SK-N-SH (cell line): ENCODE results near the gene CC2D1B. TPM values are rescaled to one million over a fixed set of nuclear protein-coding genes. Genes with fewer than 3 reads are reported as not detected.

ENCODE experiments used
- CTCF ChIA-PET: fragments of 300-600, 350-600 bp; formaldehyde crosslinking; extraction: SDS; loops from one replicate; lab custom pipeline; 2021; lab: Yijun Ruan, JAX
- POLR2A ChIA-PET: fragments of 350-600 bp; sonication (Branson Sonifier 250); formaldehyde crosslinking; extraction: SDS; loops from one replicate; lab custom pipeline; 2020; ENCODE audit warnings: antibody characterized with exemption, inconsistent platforms; lab: Yijun Ruan, JAX
- DNase-seq: peaks from one replicate; pipeline ENCODE4 v3.0.0; 2012
- H2AFZ ChIP-seq: fragments of 200-600 bp; sonication (generic); 2 replicates; pipeline ENCODE4 v1.8.1; 2016; ENCODE audit warnings: antibody characterized with exemption, mild to moderate bottlenecking, low read depth
- H3F3A ChIP-seq: fragments of 200-600 bp; sonication (generic); replicated peaks from 2 replicates; pipeline ENCODE3; 2016; ENCODE audit warnings: antibody characterized with exemption, mild to moderate bottlenecking; ENCODE audit not compliant: insufficient read depth
- H3K27ac ChIP-seq, 2 experiments: fragments of 200-500 bp in 1 of 2; fragments of 200-600 bp in 1 of 2; sonication (Bioruptor generic) in 1 of 2; sonication (generic), shearing (Covaris generic) in 1 of 2; 2 replicates each; pipeline versions ENCODE4 v1.5.1 to v1.6.1; 2014 to 2016; ENCODE audit warnings: low read depth in 2 of 2, inconsistent platforms in 1 of 2, low read length in 1 of 2, mild to moderate bottlenecking in 1 of 2, mixed read lengths in 1 of 2
- H3K27me3 ChIP-seq: fragments of 200-600 bp; sonication (generic), shearing (Covaris generic); 2 replicates; pipeline ENCODE4 v1.6.1; 2016; ENCODE audit warnings: mixed run types; ENCODE audit not compliant: insufficient read depth
- H3K36me3 ChIP-seq, 2 experiments: fragments of 200-500 bp in 1 of 2; fragments of 200-600 bp in 1 of 2; sonication (Bioruptor generic) in 1 of 2; sonication (generic) in 1 of 2; replicated peaks in 1 of 2; 2 replicates each; pipeline versions ENCODE3 to v1.5.1; 2014 to 2016; ENCODE audit warnings: low read length in 1 of 2, mild to moderate bottlenecking in 1 of 2; ENCODE audit not compliant: insufficient read depth in 2 of 2, control insufficient read depth in 1 of 2
- H3K4me1 ChIP-seq, 2 experiments: fragments of 200-500 bp in 1 of 2; fragments of 200-600 bp in 1 of 2; sonication (Bioruptor generic) in 1 of 2; sonication (generic), shearing (Covaris generic) in 1 of 2; 2 replicates each; pipeline versions ENCODE4 v1.5.1 to v1.6.1; 2014 to 2016; ENCODE audit warnings: low read depth in 1 of 2, low read length in 1 of 2, mixed run types in 1 of 2; ENCODE audit not compliant: insufficient read depth in 2 of 2, control insufficient read depth in 1 of 2
- H3K4me2 ChIP-seq: fragments of 200-600 bp; sonication (generic), shearing (Covaris generic); 2 replicates; pipeline ENCODE4 v1.6.1; 2017; ENCODE audit warnings: mixed run types
- H3K4me3 ChIP-seq, 2 experiments: fragments of 200-500 bp in 1 of 2; fragments of 200-600 bp in 1 of 2; sonication (Bioruptor generic) in 1 of 2; sonication (generic), shearing (Covaris generic) in 1 of 2; 2 replicates each; pipeline versions ENCODE4 v1.5.1 to v1.8.1; 2014 to 2016; ENCODE audit warnings: low read depth in 2 of 2, inconsistent platforms in 1 of 2, low read length in 1 of 2, mild to moderate bottlenecking in 1 of 2, mixed read lengths in 1 of 2, moderate library complexity in 1 of 2
- H3K79me2 ChIP-seq: fragments of 200-600 bp; sonication (generic); 2 replicates; pipeline ENCODE4 v1.8.1; 2017; ENCODE audit warnings: mild to moderate bottlenecking; ENCODE audit not compliant: insufficient read depth
- H3K9ac ChIP-seq: fragments of 200-600 bp; sonication (generic); 2 replicates; pipeline ENCODE4 v1.6.1; 2017; ENCODE audit warnings: mixed run types
- H3K9me2 ChIP-seq: fragments of 200-600 bp; sonication (generic); 2 replicates; pipeline ENCODE4 v1.6.1; 2017; ENCODE audit warnings: mixed run types
- H3K9me3 ChIP-seq: fragments of 200-600 bp; sonication (generic); 2 replicates; pipeline ENCODE4 v1.6.1; 2017; ENCODE audit warnings: mixed run types, mild to moderate bottlenecking, moderate library complexity
- H4K20me1 ChIP-seq: fragments of 200-600 bp; sonication (generic); 2 replicates; pipeline ENCODE4 v1.6.1; 2017; ENCODE audit warnings: mild to moderate bottlenecking, mixed run types; ENCODE audit not compliant: insufficient read depth
- CHD2 ChIP-seq: fragments of 150-350 bp; IDR thresholded peaks from 2 replicates; pipeline ENCODE4 v1.6.1; 2018; ENCODE audit warnings: low read length; ENCODE audit not compliant: partially characterized antibody
- ELF1 ChIP-seq: IDR thresholded peaks from 2 replicates; pipeline ENCODE4 v1.4.0; 2012
- EZH2phosphoT487 ChIP-seq: fragments of 200-600 bp; sonication (generic); IDR thresholded peaks from 2 replicates; pipeline ENCODE4 v1.6.1; 2017; ENCODE audit warnings: low read depth, mixed run types, mild to moderate bottlenecking, antibody characterized with exemption, moderate library complexity, borderline replicate concordance
- FOXJ3 ChIP-seq: sonication (generic); formaldehyde crosslinking; IDR thresholded peaks from 2 replicates; pipeline ENCODE4 v1.5.1; 2020; ENCODE audit warnings: mild to moderate bottlenecking, missing genetic modification reagents
- GABPA ChIP-seq: IDR thresholded peaks from 2 replicates; pipeline ENCODE4 v1.4.0; 2012; ENCODE audit warnings: low read depth, mild to moderate bottlenecking
- GATA2 ChIP-seq: sonication (generic); formaldehyde crosslinking; IDR thresholded peaks from 2 replicates; pipeline ENCODE4 v1.5.0; 2020; ENCODE audit warnings: mild to moderate bottlenecking, missing genetic modification reagents
- JUND ChIP-seq: IDR thresholded peaks from 2 replicates; pipeline ENCODE4 v1.4.0; 2012
- MEF2A ChIP-seq: IDR thresholded peaks from 2 replicates; pipeline ENCODE4 v1.4.0; 2012; ENCODE audit warnings: low read depth, borderline replicate concordance
- MXI1 ChIP-seq: IDR thresholded peaks from 2 replicates; pipeline ENCODE4 v1.6.1; 2012; ENCODE audit warnings: mild to moderate bottlenecking, low read depth, low read length, improper control_type of control experiment
- NFIC ChIP-seq: IDR thresholded peaks from 2 replicates; pipeline ENCODE4 v1.4.0; 2012; ENCODE audit warnings: borderline replicate concordance
- NRF1 ChIP-seq: IDR thresholded peaks from 2 replicates; pipeline ENCODE4 v1.6.1; 2012; ENCODE audit warnings: low read depth, mild to moderate bottlenecking, low read length
- POLR2AphosphoS5 ChIP-seq: IDR thresholded peaks from 2 replicates; pipeline ENCODE4 v1.6.1; 2012; ENCODE audit warnings: low read depth, low read length
- RXRA ChIP-seq: IDR thresholded peaks from 2 replicates; pipeline ENCODE4 v1.4.0; 2012; ENCODE audit warnings: low read depth, mild to moderate bottlenecking, borderline replicate concordance
- TAF1 ChIP-seq: IDR thresholded peaks from 2 replicates; pipeline ENCODE4 v1.6.1; 2012; ENCODE audit warnings: low read depth, mild to moderate bottlenecking, low read length, moderate library complexity, borderline replicate concordance
- WGBS: methylation state at CpG from one replicate; pipeline ENCODE4 v1.1.6; 2017; ENCODE audit warnings: low lambda C conversion rate; 5-methylcytosine and 5-hydroxymethylcytosine counted together
- polyA plus RNA-seq, 3 experiments: library from polyadenylated mRNA; depleted of rRNA; stranded (reverse); fragments of >200 nt; gene quantifications; 2 replicates each; pipeline ENCODE4 v1.2.3, GENCODE V29; 2012
- TF ChIP-seq, protein P1 (sequence below): IDR thresholded peaks from 2 replicates; pipeline ENCODE4 v1.4.0; 2012; ENCODE audit warnings: low read depth
- TF ChIP-seq, protein P2 (sequence below): IDR thresholded peaks from 2 replicates; pipeline ENCODE4 v1.6.1; 2012; ENCODE audit warnings: mild to moderate bottlenecking, low read depth, low read length, moderate library complexity
- TF ChIP-seq, protein P3 (sequence below): fragments of 150-350 bp; IDR thresholded peaks from 2 replicates; pipeline ENCODE4 v1.6.1; 2017; ENCODE audit warnings: antibody characterized with exemption, low read length, low read depth, borderline replicate concordance
- TF ChIP-seq, protein P4 (sequence below): IDR thresholded peaks from 2 replicates; pipeline ENCODE4 v1.4.0; 2012; ENCODE audit warnings: low read depth, borderline replicate concordance
- TF ChIP-seq, protein P5 (sequence below): IDR thresholded peaks from 2 replicates; pipeline ENCODE4 v1.4.0; 2012; ENCODE audit warnings: low read depth, borderline replicate concordance

The CC2D1B gene, protein sequence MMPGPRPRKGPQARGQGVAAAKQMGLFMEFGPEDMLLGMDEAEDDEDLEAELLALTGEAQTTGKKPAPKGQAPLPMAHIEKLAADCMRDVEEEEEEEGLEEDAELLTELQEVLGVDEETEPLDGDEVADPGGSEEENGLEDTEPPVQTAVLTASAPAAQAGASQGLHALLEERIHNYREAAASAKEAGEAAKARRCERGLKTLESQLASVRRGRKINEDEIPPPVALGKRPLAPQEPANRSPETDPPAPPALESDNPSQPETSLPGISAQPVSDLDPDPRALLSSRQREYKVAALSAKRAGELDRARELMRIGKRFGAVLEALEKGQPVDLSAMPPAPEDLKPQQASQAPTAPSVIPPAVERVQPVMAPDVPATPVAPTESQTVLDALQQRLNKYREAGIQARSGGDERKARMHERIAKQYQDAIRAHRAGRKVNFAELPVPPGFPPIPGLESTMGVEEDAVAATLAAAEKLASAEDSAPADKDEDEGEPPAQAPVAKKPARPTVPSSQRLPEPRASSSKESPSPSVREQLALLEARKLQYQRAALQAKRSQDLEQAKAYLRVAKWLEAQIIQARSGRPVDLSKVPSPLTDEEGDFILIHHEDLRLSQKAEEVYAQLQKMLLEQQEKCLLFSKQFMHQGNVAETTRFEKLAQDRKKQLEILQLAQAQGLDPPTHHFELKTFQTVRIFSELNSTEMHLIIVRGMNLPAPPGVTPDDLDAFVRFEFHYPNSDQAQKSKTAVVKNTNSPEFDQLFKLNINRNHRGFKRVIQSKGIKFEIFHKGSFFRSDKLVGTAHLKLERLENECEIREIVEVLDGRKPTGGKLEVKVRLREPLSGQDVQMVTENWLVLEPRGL
- 16.6 and 18.7 TPM in 2 replicates for polyA plus RNA-seq (2012; rRNA removed)
- polyA plus RNA-seq (2012; cell fraction: cytosol; rRNA removed), result 9.5 and 11.7 TPM in 2 replicates
- 50.3 and 56.0 TPM in 2 replicates for polyA plus RNA-seq (2012; cell fraction: nucleus; rRNA removed)

DNA sequence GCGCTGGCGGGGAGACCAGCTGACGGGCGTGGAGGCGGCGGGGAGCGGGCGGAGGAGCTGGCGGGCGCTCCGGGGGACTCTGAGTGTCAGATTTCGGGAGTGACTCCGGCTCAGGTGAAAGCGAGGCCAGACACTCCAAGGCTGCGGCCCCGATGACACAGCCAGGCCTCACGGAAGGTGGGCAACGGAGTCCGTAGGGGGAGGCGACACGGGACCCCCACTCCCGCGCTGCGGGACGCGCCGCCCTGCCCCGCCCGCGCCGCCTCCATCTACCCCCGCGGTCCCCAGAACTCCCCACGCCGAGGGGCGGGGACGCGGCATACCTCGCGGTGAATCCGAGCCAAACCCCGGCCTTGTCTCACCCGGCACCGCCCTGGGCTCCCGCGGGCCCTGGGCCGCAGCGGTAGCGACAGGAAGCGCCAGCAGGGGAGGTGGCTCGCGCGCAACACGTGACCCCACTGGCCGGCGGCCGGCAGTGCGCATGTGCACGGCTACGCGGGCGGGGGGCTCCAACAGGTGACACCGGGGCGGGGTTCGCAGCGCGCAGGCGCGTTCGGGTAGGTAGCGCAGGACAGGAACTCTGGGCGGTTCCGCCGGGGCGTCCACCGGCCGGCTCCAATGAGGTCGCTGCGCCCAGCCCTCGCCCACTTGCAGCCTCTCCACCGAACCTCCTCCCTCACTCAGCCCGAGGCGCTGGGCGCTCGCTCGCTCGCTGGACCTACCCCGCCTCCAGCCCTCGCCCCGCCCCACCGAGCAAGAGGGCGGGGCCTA lies at the start of gene CC2D1B:
Gene CC2D1B (minus strand): TSS at position 460 of the 771 bp plus-strand sequence. CDS start 1,585 bp downstream, outside the sequence.
- POLR2A ChIA-PET, result interaction anchor here (0.5 to 2.2 kb wide), 5 partner anchors 10 to 332 kb away, joined by 3 to 7 read pairs (median 3); partner anchors contain the start of genes KTI12 and TXNDC12
- DNase-seq, result peak; percentile 100
- H3K36me3 ChIP-seq, result peaks cover 12 to 23% of the 10 kb centered on the region in 2 experiments
- 2% methylated on average over 35 of the region's 92 CpGs for whole genome bisulfite sequencing
- peak within 1 kb of the TSS; percentile 89 for H3K4me2 ChIP-seq
- peak within 1 kb of the TSS; percentile 82 to 91 for H3K27ac ChIP-seq
- no peaks in the 10 kb centered on the region for H3K9me2 ChIP-seq
- peak within 1 kb of the TSS; percentile 95 for H2AFZ ChIP-seq
- no peak for TF ChIP-seq GATA2 (CRISPR knock-in tag)
- TF ChIP-seq, protein P1, sequence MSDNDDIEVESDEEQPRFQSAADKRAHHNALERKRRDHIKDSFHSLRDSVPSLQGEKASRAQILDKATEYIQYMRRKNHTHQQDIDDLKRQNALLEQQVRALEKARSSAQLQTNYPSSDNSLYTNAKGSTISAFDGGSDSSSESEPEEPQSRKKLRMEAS, result peak; percentile 53
- TF ChIP-seq, protein P2, sequence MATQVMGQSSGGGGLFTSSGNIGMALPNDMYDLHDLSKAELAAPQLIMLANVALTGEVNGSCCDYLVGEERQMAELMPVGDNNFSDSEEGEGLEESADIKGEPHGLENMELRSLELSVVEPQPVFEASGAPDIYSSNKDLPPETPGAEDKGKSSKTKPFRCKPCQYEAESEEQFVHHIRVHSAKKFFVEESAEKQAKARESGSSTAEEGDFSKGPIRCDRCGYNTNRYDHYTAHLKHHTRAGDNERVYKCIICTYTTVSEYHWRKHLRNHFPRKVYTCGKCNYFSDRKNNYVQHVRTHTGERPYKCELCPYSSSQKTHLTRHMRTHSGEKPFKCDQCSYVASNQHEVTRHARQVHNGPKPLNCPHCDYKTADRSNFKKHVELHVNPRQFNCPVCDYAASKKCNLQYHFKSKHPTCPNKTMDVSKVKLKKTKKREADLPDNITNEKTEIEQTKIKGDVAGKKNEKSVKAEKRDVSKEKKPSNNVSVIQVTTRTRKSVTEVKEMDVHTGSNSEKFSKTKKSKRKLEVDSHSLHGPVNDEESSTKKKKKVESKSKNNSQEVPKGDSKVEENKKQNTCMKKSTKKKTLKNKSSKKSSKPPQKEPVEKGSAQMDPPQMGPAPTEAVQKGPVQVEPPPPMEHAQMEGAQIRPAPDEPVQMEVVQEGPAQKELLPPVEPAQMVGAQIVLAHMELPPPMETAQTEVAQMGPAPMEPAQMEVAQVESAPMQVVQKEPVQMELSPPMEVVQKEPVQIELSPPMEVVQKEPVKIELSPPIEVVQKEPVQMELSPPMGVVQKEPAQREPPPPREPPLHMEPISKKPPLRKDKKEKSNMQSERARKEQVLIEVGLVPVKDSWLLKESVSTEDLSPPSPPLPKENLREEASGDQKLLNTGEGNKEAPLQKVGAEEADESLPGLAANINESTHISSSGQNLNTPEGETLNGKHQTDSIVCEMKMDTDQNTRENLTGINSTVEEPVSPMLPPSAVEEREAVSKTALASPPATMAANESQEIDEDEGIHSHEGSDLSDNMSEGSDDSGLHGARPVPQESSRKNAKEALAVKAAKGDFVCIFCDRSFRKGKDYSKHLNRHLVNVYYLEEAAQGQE, result no peak
- no peak for TF ChIP-seq MEF2A
- TF ChIP-seq JUND, result no peak
- TF ChIP-seq MXI1, result peak; percentile 87
- TF ChIP-seq, protein P3, sequence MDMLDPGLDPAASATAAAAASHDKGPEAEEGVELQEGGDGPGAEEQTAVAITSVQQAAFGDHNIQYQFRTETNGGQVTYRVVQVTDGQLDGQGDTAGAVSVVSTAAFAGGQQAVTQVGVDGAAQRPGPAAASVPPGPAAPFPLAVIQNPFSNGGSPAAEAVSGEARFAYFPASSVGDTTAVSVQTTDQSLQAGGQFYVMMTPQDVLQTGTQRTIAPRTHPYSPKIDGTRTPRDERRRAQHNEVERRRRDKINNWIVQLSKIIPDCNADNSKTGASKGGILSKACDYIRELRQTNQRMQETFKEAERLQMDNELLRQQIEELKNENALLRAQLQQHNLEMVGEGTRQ, result peak; percentile 93
- no peak for TF ChIP-seq RXRA
- TF ChIP-seq ELF1, result 0 out of 2 replicates have a peak, but pooled peaks have one; percentile 41
- no peak for TF ChIP-seq EZH2phosphoT487
- TF ChIP-seq, protein P4, sequence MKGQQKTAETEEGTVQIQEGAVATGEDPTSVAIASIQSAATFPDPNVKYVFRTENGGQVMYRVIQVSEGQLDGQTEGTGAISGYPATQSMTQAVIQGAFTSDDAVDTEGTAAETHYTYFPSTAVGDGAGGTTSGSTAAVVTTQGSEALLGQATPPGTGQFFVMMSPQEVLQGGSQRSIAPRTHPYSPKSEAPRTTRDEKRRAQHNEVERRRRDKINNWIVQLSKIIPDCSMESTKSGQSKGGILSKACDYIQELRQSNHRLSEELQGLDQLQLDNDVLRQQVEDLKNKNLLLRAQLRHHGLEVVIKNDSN, result peak; percentile 98
- TF ChIP-seq POLR2AphosphoS5, result peak; percentile 80
- TF ChIP-seq TAF1, result peak; percentile 66
- peak; percentile 24 for TF ChIP-seq CHD2
- no peak for TF ChIP-seq FOXJ3 (CRISPR knock-in tag)
- TF ChIP-seq, protein P5, sequence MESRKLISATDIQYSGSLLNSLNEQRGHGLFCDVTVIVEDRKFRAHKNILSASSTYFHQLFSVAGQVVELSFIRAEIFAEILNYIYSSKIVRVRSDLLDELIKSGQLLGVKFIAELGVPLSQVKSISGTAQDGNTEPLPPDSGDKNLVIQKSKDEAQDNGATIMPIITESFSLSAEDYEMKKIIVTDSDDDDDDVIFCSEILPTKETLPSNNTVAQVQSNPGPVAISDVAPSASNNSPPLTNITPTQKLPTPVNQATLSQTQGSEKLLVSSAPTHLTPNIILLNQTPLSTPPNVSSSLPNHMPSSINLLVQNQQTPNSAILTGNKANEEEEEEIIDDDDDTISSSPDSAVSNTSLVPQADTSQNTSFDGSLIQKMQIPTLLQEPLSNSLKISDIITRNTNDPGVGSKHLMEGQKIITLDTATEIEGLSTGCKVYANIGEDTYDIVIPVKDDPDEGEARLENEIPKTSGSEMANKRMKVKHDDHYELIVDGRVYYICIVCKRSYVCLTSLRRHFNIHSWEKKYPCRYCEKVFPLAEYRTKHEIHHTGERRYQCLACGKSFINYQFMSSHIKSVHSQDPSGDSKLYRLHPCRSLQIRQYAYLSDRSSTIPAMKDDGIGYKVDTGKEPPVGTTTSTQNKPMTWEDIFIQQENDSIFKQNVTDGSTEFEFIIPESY, result no peak
- 0 out of 2 replicates have a peak, but pooled peaks have one; percentile 1 for TF ChIP-seq GABPA
- peak; percentile 95 for TF ChIP-seq NRF1
- TF ChIP-seq NFIC, result no peak
- peak within 1 kb of the TSS; percentile 90 to 93 for H3K4me3 ChIP-seq
- H3F3A ChIP-seq, result peaks cover 22% of the 10 kb centered on the region
- H4K20me1 ChIP-seq, result peaks cover 7% of the 10 kb centered on the region; the same call in 1 of the 2 replicates
- H3K9me3 ChIP-seq, result no peaks in the 10 kb centered on the region
- H3K27me3 ChIP-seq, result no peaks in the 10 kb centered on the region
- H3K4me1 ChIP-seq, result peaks cover 0 to 13% of the 10 kb centered on the region in 2 experiments; a peak in 3 of 4 replicates
- peak within 1 kb of the TSS; percentile 97 for H3K9ac ChIP-seq
- CTCF ChIA-PET, result interaction anchor here (1.0 to 1.8 kb wide), 5 partner anchors 12 to 320 kb away, joined by 4 to 7 read pairs (median 5); no protein-coding TSS in a partner anchor
- H3K79me2 ChIP-seq, result peaks cover 41% of the 10 kb centered on the region
